Measurements from ENCODE around the gene MYRFL. TPM values are rescaled to one million over a fixed set of nuclear protein-coding genes. Genes with fewer than 3 reads are reported as not detected.

Gene MYRFL
- total RNA-seq, 2 donors from 2014 or later, result 0.15 to 0.65 TPM

DNA sequence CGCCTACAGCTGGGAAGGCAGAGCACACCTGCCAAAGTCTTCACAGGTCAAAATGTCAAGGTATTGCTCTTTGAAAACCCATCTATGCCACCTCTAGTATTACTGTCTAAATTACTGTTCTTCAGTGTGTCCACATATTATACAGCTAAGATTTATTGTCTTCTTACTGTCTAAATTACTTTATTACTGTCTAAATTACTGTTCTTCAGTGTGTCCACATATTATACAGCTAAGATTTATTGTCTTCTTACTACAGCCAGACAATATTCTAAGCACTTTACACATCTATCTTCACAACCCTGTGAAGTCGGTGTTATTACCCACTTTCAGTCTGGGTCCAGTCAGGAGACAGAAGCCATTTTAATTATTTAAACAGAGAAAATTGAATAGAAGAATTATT lies 173.9 kb downstream of the MYRFL start:
- DNase-seq (no peak), ATAC-seq (no peak)
- intact Hi-C loops (cut with DNase I), result no loop called here

DNA sequence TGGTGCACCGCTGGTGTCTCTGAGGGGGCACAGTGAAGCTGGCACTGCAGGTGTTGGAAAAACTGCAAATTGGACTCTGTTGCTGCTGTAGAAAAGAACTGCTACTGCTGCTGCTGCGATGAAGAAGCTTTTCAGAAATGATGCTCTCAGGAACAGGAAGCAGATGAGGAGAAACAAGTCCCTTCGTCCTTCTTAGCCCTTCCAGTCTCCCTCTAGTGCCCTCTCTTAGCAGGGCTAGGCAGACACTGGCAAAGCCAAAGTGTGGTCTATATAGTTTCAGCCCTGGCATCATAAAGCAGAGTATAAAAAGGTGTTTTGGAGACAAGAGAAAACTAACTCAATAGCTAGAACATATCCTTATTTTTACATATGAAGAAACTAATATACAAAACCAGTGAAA lies 174.5 kb downstream of the MYRFL start:
- no peak for ATAC-seq
- intact Hi-C loops (cut with DNase I), result no loop called here
- DNase-seq, result no peak

DNA sequence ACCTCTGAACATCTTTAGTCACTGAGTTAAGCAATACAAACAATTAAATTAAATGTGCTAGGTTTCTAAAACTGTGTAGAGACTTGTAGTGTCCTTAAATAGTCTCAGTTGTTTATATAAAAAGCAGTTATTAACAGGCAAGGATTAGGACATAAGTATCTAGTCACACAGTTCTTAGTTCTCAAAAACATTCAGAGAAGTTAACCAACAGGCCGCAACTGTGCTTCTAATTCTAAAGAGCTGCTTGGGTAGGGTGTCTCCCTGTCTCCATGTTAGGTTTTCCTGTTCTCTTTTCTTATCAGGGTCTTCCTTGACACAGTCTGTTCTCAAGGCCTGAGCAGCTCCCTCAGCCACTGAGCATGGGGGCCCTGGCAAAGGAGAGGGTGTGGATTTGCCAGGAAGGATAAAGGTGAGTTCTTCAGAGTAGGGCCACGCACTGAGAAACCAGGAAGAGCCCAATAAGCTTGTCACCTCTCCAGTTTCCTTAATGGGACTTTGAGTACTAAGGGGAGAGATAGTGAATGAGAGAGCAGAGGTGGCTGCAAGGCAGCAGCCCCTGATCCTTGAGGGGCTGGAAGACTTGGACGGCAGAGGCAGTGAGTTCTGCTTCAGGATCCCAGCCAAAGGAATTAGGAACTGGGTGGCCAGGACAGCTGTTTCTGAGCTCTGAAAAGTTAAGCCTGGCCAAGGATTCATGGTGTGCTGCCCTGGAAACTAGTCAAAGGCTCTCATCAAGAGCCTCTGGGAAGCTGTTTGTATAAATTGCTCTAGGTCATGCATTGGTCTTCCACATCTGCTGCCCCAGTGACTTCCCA lies 177.3 kb downstream of the MYRFL start:
- intact Hi-C loops (cut with DNase I), result no loop called here
- no peak for DNase-seq
- peak; percentile 65 to 88 for ATAC-seq

DNA sequence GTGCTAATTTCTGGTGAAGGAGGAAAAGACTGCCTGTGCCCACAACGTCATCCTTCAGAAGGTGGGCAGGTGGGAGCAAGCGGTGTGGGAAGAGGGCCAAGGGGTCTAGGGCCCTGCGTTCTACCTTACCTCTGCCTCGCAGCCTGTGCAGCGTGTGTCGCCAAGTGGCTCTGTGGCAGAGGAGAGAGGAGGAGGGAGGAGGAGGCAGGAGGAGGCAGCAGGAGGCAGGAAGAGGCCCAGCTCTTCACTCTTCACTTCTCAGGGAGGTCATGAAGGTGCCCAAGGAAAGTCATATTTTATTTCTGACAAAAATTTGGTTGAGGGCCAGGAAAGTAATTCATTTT lies 177.9 kb downstream of the MYRFL start:
- intact Hi-C loops (cut with DNase I), result no loop called here
- ATAC-seq (peak; percentile 29 to 46), DNase-seq (no peak)

DNA sequence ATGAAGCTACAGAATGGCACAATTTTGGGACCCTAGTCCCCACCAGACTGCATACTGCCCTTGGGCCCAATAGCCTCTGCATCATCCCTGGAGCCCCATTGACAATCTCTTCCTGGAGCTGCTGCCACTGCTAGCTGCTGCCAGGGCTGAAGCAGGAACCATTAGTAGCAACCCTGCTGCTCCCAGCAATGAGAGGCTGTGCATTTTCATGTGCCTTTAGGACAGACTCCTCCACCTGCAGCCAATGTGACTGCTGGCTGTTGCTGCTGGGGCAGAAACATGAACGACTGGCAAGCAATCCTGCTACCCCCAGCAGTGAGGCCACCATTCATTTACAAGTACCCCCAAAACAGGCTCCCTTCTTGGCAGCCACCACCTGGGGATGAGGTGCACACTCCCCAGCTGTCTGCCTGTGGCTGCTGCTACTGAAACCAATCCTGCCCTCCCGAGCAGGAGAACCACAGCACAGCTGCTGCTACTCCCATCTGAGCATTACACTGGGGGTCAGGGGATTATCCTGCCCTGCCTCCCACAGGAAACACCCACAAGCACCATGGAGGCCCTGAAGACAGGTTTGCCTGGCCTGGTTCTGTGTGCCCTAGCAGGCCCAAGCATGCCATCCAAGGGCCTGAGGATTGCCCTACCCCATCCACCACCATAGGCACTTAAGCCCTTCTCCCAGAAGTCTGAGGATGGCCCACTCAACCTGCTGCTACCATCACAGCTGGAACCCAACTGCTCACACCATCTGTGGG lies 181.0 kb downstream of the MYRFL start:
- ATAC-seq (no peak), DNase-seq (no peak)
- intact Hi-C loops (cut with DNase I), result no loop called here

DNA sequence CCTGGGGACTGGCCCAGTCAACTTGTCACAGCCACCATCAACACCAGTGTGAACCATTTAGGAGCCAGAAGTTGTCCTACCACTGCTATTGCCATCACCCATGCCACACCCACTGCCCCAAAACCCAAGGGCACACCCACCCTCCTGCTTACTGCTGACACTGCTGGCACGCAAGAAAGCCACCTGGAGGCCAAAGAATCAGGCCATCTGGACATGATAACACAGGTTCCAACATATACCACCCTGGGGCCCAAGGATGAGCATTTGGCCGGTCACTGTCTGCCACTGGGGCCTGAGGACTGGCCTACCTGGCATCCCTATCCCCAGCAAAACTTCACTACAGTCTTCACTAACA lies 181.6 kb downstream of the MYRFL start:
- intact Hi-C loops (cut with DNase I), result no loop called here
- ATAC-seq (no peak), DNase-seq (no peak)

DNA sequence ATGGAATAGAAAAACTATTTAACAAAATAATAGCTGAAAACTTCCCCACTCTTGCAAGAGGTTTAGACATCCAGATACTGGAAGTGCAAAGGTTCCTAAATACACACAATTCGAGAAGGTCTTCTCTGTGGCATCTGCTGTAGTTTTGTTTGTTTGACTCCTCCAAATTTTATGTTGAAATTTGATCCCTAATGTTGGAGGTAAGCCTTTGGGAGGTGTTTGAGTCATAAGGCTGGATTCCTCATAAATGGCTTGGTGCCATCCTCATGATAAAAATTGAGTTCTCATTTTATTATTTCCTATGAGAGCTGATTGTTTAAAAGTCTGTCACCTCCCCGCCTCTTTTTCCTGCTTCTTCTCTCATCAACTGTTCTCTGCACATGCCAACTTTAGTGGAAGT lies 182.7 kb downstream of the MYRFL start:
- ATAC-seq, result no peak
- DNase-seq, result no peak
- intact Hi-C loops (cut with DNase I), result no loop called here

Other genes starting within 250 kb of the MYRFL start
- 100 to 1,000 TPM in 1 of 2 donors, 10 to 100 TPM in 1; 96.8 to 115 TPM for gene CCT2, start 239.8 kb upstream of the MYRFL start, total RNA-seq
- gene LRRC10, start 214.3 kb upstream of the MYRFL start, total RNA-seq, result 10 to 100 TPM; 12.0 to 19.6 TPM
- under 1 TPM in 1 of 2 donors, not detected in 1; 0.29 TPM for gene BEST3, start 125.9 kb upstream of the MYRFL start, total RNA-seq
- gene RAB3IP, start 86.4 kb upstream of the MYRFL start, total RNA-seq, result 10 to 100 TPM; 16.2 to 26.0 TPM